Upper lobe of left lung (tissue), 6 donors: Measurements from ENCODE around the gene DFFB. TPM values are rescaled to one million over a fixed set of nuclear protein-coding genes. Genes with fewer than 3 reads are reported as not detected.

Experiments used
- ATAC-seq, 2 donors: fragments of 200-7000 bp; cut with Tn5 transposase; one replicate each; pipeline ENCODE4 v1.9.1; 2022; ENCODE audit warnings: mild to moderate bottlenecking in 2 of 2, moderate library complexity in 2 of 2; ENCODE audit not compliant: low FRiP score in 2 of 2
- DNase-seq, 2 donors: peaks; one replicate each; pipeline ENCODE4 v3.0.0-alpha.2; 2019 to 2020
- H3K27ac ChIP-seq, 4 donors: fragments of 200-600 bp; sonication (generic); one replicate each; pipeline ENCODE4 v1.5.1; 2016 to 2019
- H3K27me3 ChIP-seq, 4 donors: fragments of 200-600 bp; sonication (generic); one replicate each; pipeline ENCODE4 v1.5.1; 2017 to 2019
- H3K36me3 ChIP-seq, 4 donors: fragments of 200-600 bp; sonication (generic); one replicate each; pipeline ENCODE4 v1.5.1; 2016 to 2019
- H3K4me1 ChIP-seq, 4 donors: fragments of 200-600 bp; sonication (generic); one replicate each; pipeline ENCODE4 v1.5.1; 2018 to 2019
- H3K4me3 ChIP-seq, 4 donors: fragments of 200-600 bp; sonication (generic); one replicate each; pipeline ENCODE4 v1.5.1; 2017 to 2019; ENCODE audit warnings: mild to moderate bottlenecking in 2 of 4, moderate library complexity in 1 of 4
- H3K9me3 ChIP-seq, 4 donors: fragments of 200-600 bp; sonication (generic); one replicate each; pipeline ENCODE4 v1.5.1; 2018 to 2019
- EP300 ChIP-seq, 4 donors: sonication (generic); formaldehyde crosslinking; IDR thresholded peaks; one replicate each; pipeline ENCODE4 v1.5.1; 2017; ENCODE audit warnings: antibody characterized with exemption in 4 of 4, control low read depth in 2 of 4
- POLR2A ChIP-seq, 4 donors: fragments of 450-650 bp; IDR thresholded peaks; one replicate each; pipeline ENCODE4 v1.5.1; 2016 to 2017; ENCODE audit warnings: antibody characterized with exemption in 4 of 4, mild to moderate bottlenecking in 2 of 4
- POLR2AphosphoS5 ChIP-seq, 2 donors: sonication (generic); formaldehyde crosslinking; IDR thresholded peaks; one replicate each; pipeline ENCODE4 v1.5.1; 2017; ENCODE audit warnings: antibody characterized with exemption in 2 of 2
- WGBS, 2 donors: methylation state at CpG; one replicate each; pipeline ENCODE4 v1.1.5; 2017 to 2018; 5-methylcytosine and 5-hydroxymethylcytosine counted together
- total RNA-seq, 6 donors: library from RNA; depleted of rRNA in 4 of 6; stranded (reverse); fragments of >200 nt in 4 of 6; gene quantifications; one replicate each; pipeline versions ENCODE4 v1.1.0 to v1.2.1, GENCODE V29; 2016 to 2021
- TF ChIP-seq, protein P1 (sequence below), 6 experiments: fragments of 450-650 bp in 4 of 6; fragments of 200-600 bp in 2 of 6; sonication (generic) in 2 of 6; IDR thresholded peaks; one replicate each; pipeline ENCODE4 v1.5.1; 2016 to 2019; ENCODE audit warnings: antibody characterized with exemption in 6 of 6
- donor health status: DM: no; HTN: no; CAD: no; lungs with moderate emphysema.
- donor health status: DM: no; HTN: yes; CAD: no; lungs with severe emphysema.

The DFFB gene
- total RNA-seq, 6 donors from 2014 or later, result 7.1 to 16.8 (median 9.4) TPM

DNA sequence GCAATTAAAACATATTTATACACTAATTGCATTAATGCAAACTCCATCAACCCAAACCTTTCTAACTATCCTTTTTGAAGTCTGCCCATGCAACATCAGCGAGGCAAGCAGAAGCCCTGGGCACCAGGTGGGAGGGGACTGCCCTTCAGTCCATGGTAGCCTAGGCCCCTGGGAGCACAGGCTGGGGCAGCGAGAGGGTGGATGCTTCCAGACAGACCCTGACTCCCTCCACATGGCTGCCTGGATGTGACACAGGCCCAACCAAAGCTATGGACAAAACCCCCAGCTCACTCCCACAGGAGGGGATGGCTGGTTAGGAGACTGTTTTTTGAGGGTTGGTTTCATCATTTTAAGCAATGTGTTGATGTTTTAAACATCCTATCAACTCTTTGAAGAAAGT lies 43.2 kb upstream of the DFFB start:
- Histone ChIP-seq H3K9me3 (no peaks in the 10 kb centered on the region), H3K4me1 (no peaks in the 10 kb centered on the region), H3K4me3 (no peak overlapping the region), H3K27ac (no peak overlapping the region), H3K27me3 (no peaks in the 10 kb centered on the region), H3K36me3 (peaks cover 6 to 41% (median 21%) of the 10 kb centered on the region in 4 donors)
- TF ChIP-seq, protein P1, sequence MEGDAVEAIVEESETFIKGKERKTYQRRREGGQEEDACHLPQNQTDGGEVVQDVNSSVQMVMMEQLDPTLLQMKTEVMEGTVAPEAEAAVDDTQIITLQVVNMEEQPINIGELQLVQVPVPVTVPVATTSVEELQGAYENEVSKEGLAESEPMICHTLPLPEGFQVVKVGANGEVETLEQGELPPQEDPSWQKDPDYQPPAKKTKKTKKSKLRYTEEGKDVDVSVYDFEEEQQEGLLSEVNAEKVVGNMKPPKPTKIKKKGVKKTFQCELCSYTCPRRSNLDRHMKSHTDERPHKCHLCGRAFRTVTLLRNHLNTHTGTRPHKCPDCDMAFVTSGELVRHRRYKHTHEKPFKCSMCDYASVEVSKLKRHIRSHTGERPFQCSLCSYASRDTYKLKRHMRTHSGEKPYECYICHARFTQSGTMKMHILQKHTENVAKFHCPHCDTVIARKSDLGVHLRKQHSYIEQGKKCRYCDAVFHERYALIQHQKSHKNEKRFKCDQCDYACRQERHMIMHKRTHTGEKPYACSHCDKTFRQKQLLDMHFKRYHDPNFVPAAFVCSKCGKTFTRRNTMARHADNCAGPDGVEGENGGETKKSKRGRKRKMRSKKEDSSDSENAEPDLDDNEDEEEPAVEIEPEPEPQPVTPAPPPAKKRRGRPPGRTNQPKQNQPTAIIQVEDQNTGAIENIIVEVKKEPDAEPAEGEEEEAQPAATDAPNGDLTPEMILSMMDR (IDR thresholded peaks at IDR 0.05), result no peak
- TF ChIP-seq POLR2A (IDR thresholded peaks at IDR 0.05) (no peak), EP300 (IDR thresholded peaks at IDR 0.05) (no peak), POLR2AphosphoS5 (IDR thresholded peaks at IDR 0.05) (no peak)
- ATAC-seq (no peak), DNase-seq (no peak)
- WGBS, 2 donors, result 100% methylated on average over 2 of the region's 2 CpGs

DNA sequence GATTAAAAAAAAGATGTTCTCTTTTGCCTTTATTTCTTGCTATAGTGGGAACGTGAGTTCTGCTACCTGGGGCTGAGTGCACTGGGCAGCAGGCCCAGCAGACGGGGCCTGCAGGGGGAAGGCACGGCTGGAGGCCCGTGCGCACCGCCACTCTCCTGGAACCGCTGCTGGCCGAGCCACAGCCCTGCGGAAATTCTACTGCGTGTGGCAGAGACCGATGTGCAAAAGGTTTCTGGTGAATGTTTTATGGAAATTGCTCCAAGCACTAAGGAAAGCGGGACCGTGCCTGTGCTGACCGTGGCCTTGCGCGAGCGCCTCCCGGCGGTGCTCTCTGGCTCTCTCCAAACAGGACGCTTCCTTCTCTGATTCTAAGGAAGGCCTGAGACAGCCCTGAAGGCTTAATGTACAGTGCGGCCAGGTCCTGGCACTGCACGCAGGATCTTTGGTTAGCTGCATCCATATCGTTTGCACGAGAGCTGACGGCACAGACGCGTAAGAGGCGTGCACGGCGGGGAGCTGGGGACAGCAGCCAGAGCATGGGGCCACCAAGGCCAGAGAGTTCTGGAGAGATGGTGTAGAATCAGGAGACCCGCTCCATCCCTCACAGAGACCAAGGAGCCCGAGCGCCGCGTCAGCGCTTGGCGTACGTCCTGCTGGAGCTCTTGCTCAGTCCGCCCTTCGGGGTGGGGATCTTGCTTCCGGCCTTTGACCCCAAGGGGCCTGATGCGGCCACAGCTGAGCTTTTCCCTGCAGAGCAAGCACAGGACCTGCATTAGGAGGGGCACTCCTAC lies 42.3 kb upstream of the DFFB start:
- DNase-seq (peak in 1 of 2 donors; percentile 73), ATAC-seq (no peak)
- H3K27ac ChIP-seq, result no peak overlapping the region
- no peaks in the 10 kb centered on the region for H3K4me1 ChIP-seq
- H3K27me3 ChIP-seq, result no peaks in the 10 kb centered on the region
- H3K36me3 ChIP-seq, result peaks cover 7 to 50% (median 23%) of the 10 kb centered on the region in 4 donors
- WGBS, 2 donors, result 91 to 94% methylated on average over 42 of the region's 42 CpGs
- no peak for TF ChIP-seq EP300 (IDR thresholded peaks at IDR 0.05)
- TF ChIP-seq POLR2A (IDR thresholded peaks at IDR 0.05), result no peak
- TF ChIP-seq, protein P1 (IDR thresholded peaks at IDR 0.05), result no peak
- no peak for TF ChIP-seq POLR2AphosphoS5 (IDR thresholded peaks at IDR 0.05)
- no peak overlapping the region for H3K4me3 ChIP-seq
- no peaks in the 10 kb centered on the region for H3K9me3 ChIP-seq

DNA sequence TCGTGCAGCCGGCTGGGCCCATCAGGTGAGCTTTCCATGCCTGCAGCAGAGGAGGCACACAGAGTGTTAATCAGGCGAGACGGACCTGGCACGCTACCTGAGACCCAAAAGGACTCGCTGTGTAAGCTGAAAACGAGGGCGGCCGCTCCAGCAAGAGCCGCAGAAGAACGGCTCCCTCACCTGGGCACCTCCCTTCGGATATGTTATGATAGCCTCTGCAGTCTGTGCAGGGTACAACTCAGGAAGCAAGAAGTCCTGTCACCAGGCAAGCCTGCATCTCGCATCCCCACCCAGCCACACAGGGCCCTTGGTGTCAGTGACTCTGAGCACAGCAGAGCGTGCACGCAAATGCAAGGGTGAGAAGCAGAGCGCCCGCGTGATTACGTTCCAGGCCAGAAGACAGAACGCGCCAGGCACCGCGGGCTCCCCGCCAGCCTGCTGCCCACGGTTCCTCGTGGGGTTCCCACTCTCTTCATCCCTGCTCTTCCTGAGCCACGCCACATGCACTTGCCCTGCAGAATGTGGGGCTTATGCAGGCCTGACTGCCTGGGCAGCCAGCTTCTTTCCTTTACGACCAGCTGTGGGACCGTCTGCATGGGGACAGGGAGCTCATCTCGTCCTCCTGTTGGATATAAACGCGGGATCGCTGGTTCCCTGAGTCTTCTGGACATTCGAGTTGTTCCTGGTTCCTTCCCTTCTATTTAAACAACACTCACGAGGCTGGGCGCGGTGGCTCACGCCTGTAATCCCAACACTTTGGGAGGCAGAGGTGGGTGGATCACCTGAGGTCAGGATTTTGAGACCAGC lies 40.7 kb upstream of the DFFB start:
- Histone ChIP-seq H3K4me1 (no peaks in the 10 kb centered on the region), H3K27ac (no peak overlapping the region), H3K4me3 (no peak overlapping the region), H3K9me3 (no peaks in the 10 kb centered on the region), H3K36me3 (peaks cover 16 to 65% (median 38%) of the 10 kb centered on the region in 4 donors), H3K27me3 (no peaks in the 10 kb centered on the region)
- DNase-seq, result no peak
- TF ChIP-seq POLR2A (IDR thresholded peaks at IDR 0.05) (no peak), POLR2AphosphoS5 (IDR thresholded peaks at IDR 0.05) (no peak), EP300 (IDR thresholded peaks at IDR 0.05) (no peak)
- TF ChIP-seq, protein P1 (IDR thresholded peaks at IDR 0.05), result no peak
- no peak for ATAC-seq
- 92% methylated on average over 35 to 38 of the region's 38 CpGs for WGBS, 2 donors

DNA sequence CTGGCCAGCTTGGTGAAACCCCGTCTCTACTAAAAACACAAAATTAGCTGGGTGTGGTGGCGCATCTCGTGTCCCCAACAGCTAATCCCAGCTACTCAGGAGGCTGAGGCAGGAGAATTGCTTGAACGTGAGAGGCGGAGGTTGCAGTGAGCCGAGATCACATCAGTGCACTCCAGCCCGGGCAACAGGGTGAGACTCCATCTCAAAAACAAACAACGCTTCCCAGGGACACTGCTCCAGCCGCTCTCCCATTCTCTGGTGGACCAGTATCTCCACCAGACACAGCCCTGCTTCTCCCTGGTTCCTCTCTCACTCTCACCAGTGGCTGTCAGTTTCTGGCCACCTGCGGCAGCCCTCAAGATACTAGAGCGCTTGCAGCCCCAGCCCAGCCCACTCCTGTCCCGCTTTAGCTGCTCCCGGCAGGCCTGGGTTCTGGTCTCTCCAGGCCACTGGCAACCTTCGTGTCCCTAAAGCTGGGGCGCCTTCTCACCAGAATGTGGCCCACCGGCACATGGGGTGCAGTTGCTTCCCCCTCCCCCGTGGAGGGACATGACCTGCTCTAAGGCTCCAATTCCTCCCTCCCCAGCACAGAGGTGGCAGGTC lies 40.0 kb upstream of the DFFB start:
- peaks cover 16 to 72% (median 44%) of the 10 kb centered on the region in 4 donors for H3K36me3 ChIP-seq
- no peak overlapping the region for H3K27ac ChIP-seq
- 92 to 97% methylated on average over 14 to 17 of the region's 17 CpGs for WGBS, 2 donors
- no peaks in the 10 kb centered on the region for H3K9me3 ChIP-seq
- DNase-seq, result no peak
- no peaks in the 10 kb centered on the region for H3K27me3 ChIP-seq
- TF ChIP-seq, protein P1 (IDR thresholded peaks at IDR 0.05), result no peak
- no peak for TF ChIP-seq POLR2AphosphoS5 (IDR thresholded peaks at IDR 0.05)
- TF ChIP-seq EP300 (IDR thresholded peaks at IDR 0.05), result no peak
- no peak for TF ChIP-seq POLR2A (IDR thresholded peaks at IDR 0.05)
- no peaks in the 10 kb centered on the region for H3K4me1 ChIP-seq
- H3K4me3 ChIP-seq, result no peak overlapping the region
- ATAC-seq, result no peak
